Measurements from ENCODE around the gene THEMIS.

DNA sequence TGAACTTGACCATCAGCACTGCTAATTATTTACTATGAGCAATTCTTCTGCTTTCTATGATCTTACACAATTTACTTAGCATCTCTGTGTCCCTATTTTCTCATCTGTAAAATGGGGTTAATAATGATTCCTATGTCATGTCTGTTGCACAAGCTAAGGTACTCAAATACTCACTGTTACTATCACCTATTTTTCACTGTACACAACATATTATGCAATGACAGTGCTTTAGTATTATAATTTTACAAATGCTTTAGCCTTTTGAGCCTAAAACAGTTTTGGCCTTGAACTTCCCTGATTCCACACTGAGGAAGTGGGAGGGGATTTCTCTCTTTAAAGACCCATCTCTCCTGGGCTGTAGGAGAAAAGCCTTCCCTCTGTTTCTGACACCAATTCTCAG is 36.9 kb upstream of the THEMIS start:
- TF ChIP-seq CTCF (IDR thresholded peaks at IDR 0.05) = no peak
- no peak for TF ChIP-seq POLR2A (IDR thresholded peaks at IDR 0.05)
